K562 (cell line): Measurements from ENCODE around the gene RNPEPL1. TPM values are rescaled to one million over a fixed set of nuclear protein-coding genes. Genes with fewer than 3 reads are reported as not detected.

Source experiments
- BACH1 ChIP-seq: fragments of 200-800 bp; sonication (Bioruptor generic); IDR thresholded peaks from 2 replicates; pipeline ENCODE4 v1.6.1; 2016; ENCODE audit warnings: missing genetic modification characterization, missing compliant biosample characterization
- BCL6 ChIP-seq: fragments of 250-450 bp; sonication (Bioruptor Pico); IDR thresholded peaks from 2 replicates; pipeline ENCODE4 v1.4.0; 2020
- CBX3 ChIP-seq, 2 experiments: IDR thresholded peaks; 1 replicate in 1 of 2; 2 replicates in 1 of 2; pipeline ENCODE4 v1.6.1; 2012; ENCODE audit warnings: inconsistent platforms in 2 of 2, low read length in 2 of 2, borderline replicate concordance in 1 of 2, control low read depth in 1 of 2
- CHD1 ChIP-seq: fragments of 200-600 bp; sonication (generic); IDR thresholded peaks from one replicate; pipeline ENCODE4 v1.6.1; 2012; ENCODE audit warnings: mild to moderate bottlenecking, moderate library complexity, low read length, inconsistent platforms
- GATAD2A ChIP-seq: fragments of 450-650 bp; IDR thresholded peaks from 2 replicates; pipeline ENCODE4 v1.6.1; 2017
- GATAD2B ChIP-seq: fragments of 450-650 bp; IDR thresholded peaks from 2 replicates; pipeline ENCODE4 v1.6.1; 2017; ENCODE audit warnings: mild to moderate bottlenecking, borderline replicate concordance
- L3MBTL2 ChIP-seq: fragments of 450-650 bp; IDR thresholded peaks from 2 replicates; pipeline ENCODE4 v1.6.1; 2016; ENCODE audit warnings: mild to moderate bottlenecking, moderate library complexity
- MLX ChIP-seq, 2 experiments: fragments of 450-650 bp in 1 of 2; sonication (generic) in 1 of 2; formaldehyde crosslinking; conservative IDR thresholded peaks; 2 replicates each; pipeline versions ENCODE4 v1.4.0 to v1.8.1; 2020 to 2022; ENCODE audit warnings: mild to moderate bottlenecking in 1 of 2, missing genetic modification reagents in 1 of 2
- PHB2 ChIP-seq: fragments of 450-650 bp; IDR thresholded peaks from 2 replicates; pipeline ENCODE4 v1.6.1; 2017; ENCODE audit warnings: low read depth
- POLR2AphosphoS5 ChIP-seq: IDR thresholded peaks from 2 replicates; pipeline ENCODE4 v1.6.1; 2011; ENCODE audit warnings: mild to moderate bottlenecking, low read depth, low read length, moderate library complexity; ENCODE audit not compliant: control insufficient read depth, insufficient read depth
- RAD51 ChIP-seq: fragments of 450-650 bp; IDR thresholded peaks from 2 replicates; pipeline ENCODE4 v1.7.1; 2016; ENCODE audit warnings: low read depth, mild to moderate bottlenecking, borderline replicate concordance
- RNF2 ChIP-seq: sonication (generic); IDR thresholded peaks from 2 replicates; pipeline ENCODE4 v1.6.1; 2016
- SMAD1 ChIP-seq: fragments of 150-350 bp; IDR thresholded peaks from 2 replicates; pipeline ENCODE4 v1.6.1; 2014; ENCODE audit warnings: low read length, low read depth; ENCODE audit not compliant: partially characterized antibody
- SMAD4 ChIP-seq: fragments of 250-450 bp; sonication (Bioruptor Pico); conservative IDR thresholded peaks from 2 replicates; pipeline ENCODE4 v1.8.0; 2021; ENCODE audit warnings: inconsistent platforms, mild to moderate bottlenecking, moderate library complexity
- SNRNP70 ChIP-seq: fragments of 200-400 bp; formaldehyde crosslinking; optimal IDR thresholded peaks from 2 replicates; pipeline ENCODE3; 2017; ENCODE audit warnings: low read depth, low read length
- TSC22D4 ChIP-seq: fragments of 450-650 bp; IDR thresholded peaks from 2 replicates; pipeline ENCODE4 v1.6.1; 2016; ENCODE audit warnings: missing genetic modification characterization, missing biosample characterization, control low read depth
- ZFX ChIP-seq: sonication (generic); formaldehyde crosslinking; IDR thresholded peaks from 2 replicates; pipeline ENCODE4 v1.8.0; 2022; ENCODE audit warnings: mild to moderate bottlenecking, missing genetic modification reagents, moderate library complexity
- ZNF184 ChIP-seq: sonication (generic); formaldehyde crosslinking; IDR thresholded peaks from 2 replicates; pipeline ENCODE4 v1.5.0; 2020; ENCODE audit warnings: missing genetic modification reagents
- ZNF263 ChIP-seq: sonication (generic); formaldehyde crosslinking; IDR thresholded peaks from 2 replicates; pipeline ENCODE4 v1.8.0; 2022; ENCODE audit warnings: mild to moderate bottlenecking, missing genetic modification reagents, borderline replicate concordance
- ZNF395 ChIP-seq: fragments of 200-800 bp; sonication (Bioruptor generic); IDR thresholded peaks from 2 replicates; pipeline ENCODE4 v1.6.1; 2017; ENCODE audit warnings: missing genetic modification characterization, missing compliant biosample characterization
- ZNF609 ChIP-seq: sonication (generic); formaldehyde crosslinking; IDR thresholded peaks from 2 replicates; pipeline ENCODE4 v1.8.1; 2023; ENCODE audit warnings: missing genetic modification reagents, mild to moderate bottlenecking, borderline replicate concordance
- ZNF830 ChIP-seq: fragments of 250-450 bp; sonication (Bioruptor Pico); IDR thresholded peaks from 2 replicates; pipeline ENCODE4 v1.5.0; 2021; ENCODE audit warnings: mild to moderate bottlenecking
- polyA plus RNA-seq, 8 experiments: library from polyadenylated mRNA; depleted of rRNA in 4 of 8; stranded (reverse) in 5 of 8; unstranded in 3 of 8; fragments of >200 nt; fragmentation: Nextera tagmentation in 2 of 8; fragmentation: Illumina TruSeq in 1 of 8; extraction: Ambion mirVana in 2 of 8; extraction: Trizol in 1 of 8; gene quantifications; 2 replicates each; pipeline versions ENCODE4 v1.2.1 to v1.2.3, GENCODE V29; 2011 to 2014; ENCODE audit warnings: inconsistent platforms in 1 of 8, missing spikeins in 1 of 8
- total RNA-seq, 7 experiments: library from RNA; depleted of rRNA in 6 of 7; stranded (reverse); fragments of >200 nt in 6 of 7; fragmentation: Illumina TruSeq in 2 of 7; extraction: Trizol in 2 of 7; gene quantifications; 2 replicates each; pipeline versions ENCODE4 v1.2.1 to v1.2.3, GENCODE V29; 2011 to 2021; ENCODE audit warnings: low replicate concordance in 1 of 7
- TF ChIP-seq, protein P1 (sequence below): fragments of 250-450 bp; sonication (Bioruptor Pico); IDR thresholded peaks from 2 replicates; pipeline ENCODE4 v1.8.0; 2021; ENCODE audit warnings: moderate library complexity, mild to moderate bottlenecking, inconsistent platforms

The RNPEPL1 gene
- total and polyA plus RNA-seq, 9 of the 15 experiments (the other 6 are each of a cell fraction or from before 2014, with no cell fraction given), result 0.07 to 38.7 (median 5.6) TPM

GRCh38 chr2:240604291-240604938 lies 36.1 kb downstream of the RNPEPL1 start (continued):
- 0 out of 2 replicates have a peak, but pooled peaks have one; percentile 39 for TF ChIP-seq POLR2AphosphoS5
- TF ChIP-seq L3MBTL2, result peak; percentile 36; the same call in 1 of the 2 replicates
- TF ChIP-seq GATAD2B, result no peak
- TF ChIP-seq ZNF395, result no peak
- no peak for TF ChIP-seq TSC22D4 (tag)
- no peak for TF ChIP-seq GATAD2A
- no peak for TF ChIP-seq RAD51
- peak; percentile 54; the same call in 1 of the 2 replicates for TF ChIP-seq SMAD4
- TF ChIP-seq CHD1, result no peak
- no peak for TF ChIP-seq ZNF184 (CRISPR knock-in tag)
- TF ChIP-seq ZNF609 (CRISPR knock-in tag), result no peak
- no peak; the same call in 1 of the 2 replicates for TF ChIP-seq ZNF263
- no peak for TF ChIP-seq BCL6 (CRISPR knock-in tag)
- peak; percentile 95 for TF ChIP-seq SMAD1
- no peak for TF ChIP-seq SNRNP70
- TF ChIP-seq CBX3 (IDR thresholded peaks at IDR 0.05; ENCODE audit: borderline replicate concordance in 1 of 2, low read length in 2 of 2), result peak in 1 of 2 experiments; percentile 56; a peak in 1 of 3 replicates
- TF ChIP-seq, protein P1, sequence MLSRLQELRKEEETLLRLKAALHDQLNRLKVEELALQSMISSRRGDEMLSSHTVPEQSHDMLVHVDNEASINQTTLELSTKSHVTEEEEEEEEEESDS (CRISPR knock-in tag), result no peak
- no peak for TF ChIP-seq PHB2
- TF ChIP-seq MLX (CRISPR knock-in tag; conservative IDR thresholded peaks at IDR 0.05), result no peak
- TF ChIP-seq RNF2, result no peak
- TF ChIP-seq ZNF830, result no peak
- TF ChIP-seq BACH1 (tag), result no peak
- no peak for TF ChIP-seq ZFX (CRISPR knock-in tag)
